Measurements from ENCODE around the gene REC8. TPM values are rescaled to one million over a fixed set of nuclear protein-coding genes. Genes with fewer than 3 reads are reported as not detected.

The REC8 gene
- total RNA-seq, 1 experiment from 2014 or later = 6.1 TPM

GRCh38 chr14:24182110-24182882 is 10.4 kb downstream of the REC8 start:
- no peaks in the 10 kb centered on the region for H3K4me1 Mint-ChIP-seq (ENCODE audit: insufficient read depth, unreplicated experiment)
- TF ChIP-seq CTCF (IDR thresholded peaks at IDR 0.05; ENCODE audit: unreplicated experiment) = no peak
- intact Hi-C loops (cut with micrococcal nuclease) = no loop called here
- no peak for DNase-seq (ENCODE audit: unreplicated experiment)
- BruUV-seq (replicated peaks) = no TSS peak
- H3K4me3 Mint-ChIP-seq (ENCODE audit: unreplicated experiment) = no peak overlapping the region
- peak overlapping the region; percentile 14 for H3K27ac Mint-ChIP-seq (ENCODE audit: low read depth, unreplicated experiment)
- ChIA-PET CTCF (interaction anchor here (2.5 to 7.0 kb wide), 2 partner anchors 22 kb away, joined by 22 to 51 read pairs; partner anchors contain the start of gene IRF9), POLR2A (interaction anchor here (2.0 kb wide), 1 partner anchor 68 kb away, joined by 4 read pairs; the partner anchor contains the start of genes DCAF11 and NRL)
- no peaks in the 10 kb centered on the region for H3K27me3 Mint-ChIP-seq (ENCODE audit: insufficient read depth, unreplicated experiment)
- no peaks in the 10 kb centered on the region for H3K9me3 Mint-ChIP-seq (ENCODE audit: unreplicated experiment)
- peaks cover 63% of the 10 kb centered on the region for H3K36me3 Mint-ChIP-seq (ENCODE audit: insufficient read depth, unreplicated experiment)

GRCh38 chr14:24183014-24183481 is 11.2 kb downstream of the REC8 start:
- TF ChIP-seq CTCF (IDR thresholded peaks at IDR 0.05; ENCODE audit: unreplicated experiment) = no peak
- no TSS peak for BruUV-seq (replicated peaks)
- POLR2A ChIA-PET = no interaction called here
- no peaks in the 10 kb centered on the region for H3K4me1 Mint-ChIP-seq (ENCODE audit: insufficient read depth, unreplicated experiment)
- no peak for DNase-seq (ENCODE audit: unreplicated experiment)
- peaks cover 64% of the 10 kb centered on the region for H3K36me3 Mint-ChIP-seq (ENCODE audit: insufficient read depth, unreplicated experiment)
- CTCF ChIA-PET = interaction anchor here (7.0 kb wide), 1 partner anchor 22 kb away, joined by 51 read pairs; the partner anchor contains the start of gene IRF9
- H3K4me3 Mint-ChIP-seq (ENCODE audit: unreplicated experiment) = no peak overlapping the region
- no peaks in the 10 kb centered on the region for H3K9me3 Mint-ChIP-seq (ENCODE audit: unreplicated experiment)
- H3K27me3 Mint-ChIP-seq (ENCODE audit: insufficient read depth, unreplicated experiment) = no peaks in the 10 kb centered on the region
- intact Hi-C loops (cut with micrococcal nuclease) = no loop called here
- H3K27ac Mint-ChIP-seq (ENCODE audit: low read depth, unreplicated experiment) = no peak overlapping the region

GRCh38 chr14:24184104-24184970 is 12.5 kb downstream of the REC8 start:
- DNase-seq (ENCODE audit: unreplicated experiment) = no peak
- TF ChIP-seq CTCF (IDR thresholded peaks at IDR 0.05; ENCODE audit: unreplicated experiment) = no peak
- no peak overlapping the region for H3K4me3 Mint-ChIP-seq (ENCODE audit: unreplicated experiment)
- peaks cover 67% of the 10 kb centered on the region for H3K36me3 Mint-ChIP-seq (ENCODE audit: insufficient read depth, unreplicated experiment)
- CTCF ChIA-PET = interaction anchor here (0.6 to 7.0 kb wide), 4 partner anchors 10 to 58 kb away, joined by 3 to 51 read pairs (median 6); partner anchors contain the start of genes IRF9 and TINF2
- intact Hi-C loops (cut with micrococcal nuclease) = no loop called here
- H3K9me3 Mint-ChIP-seq (ENCODE audit: unreplicated experiment) = no peaks in the 10 kb centered on the region
- no peaks in the 10 kb centered on the region for H3K27me3 Mint-ChIP-seq (ENCODE audit: insufficient read depth, unreplicated experiment)
- peaks cover 5% of the 10 kb centered on the region for H3K4me1 Mint-ChIP-seq (ENCODE audit: insufficient read depth, unreplicated experiment)
- BruUV-seq (replicated peaks) = no TSS peak
- H3K27ac Mint-ChIP-seq (ENCODE audit: low read depth, unreplicated experiment) = no peak overlapping the region
- POLR2A ChIA-PET = interaction anchor here (0.6 to 1.3 kb wide), 2 partner anchors 29 to 58 kb away, joined by 3 to 6 read pairs; partner anchors contain the start of genes CHMP4A and TINF2
